Trophoblast cell (in vitro differentiated cells and primary cell): ENCODE measurements around the gene PPP1R7.

Experiments used
- DNase-seq, 2 donors: peaks; one replicate each; pipeline ENCODE4 v3.0.0-alpha.2; 2016
- H2AFZ ChIP-seq: 2 replicates; pipeline ENCODE4 v1.6.1; 2013; ENCODE audit warnings: low read length, moderate library complexity, mild to moderate bottlenecking; ENCODE audit not compliant: insufficient read depth, poor library complexity
- H2AK5ac ChIP-seq: 2 replicates; pipeline ENCODE4 v1.6.1; 2013; ENCODE audit warnings: mild to moderate bottlenecking, low read length
- H2BK120ac ChIP-seq: 2 replicates; pipeline ENCODE4 v1.6.1; 2013; ENCODE audit warnings: low read length, mild to moderate bottlenecking, moderate library complexity; ENCODE audit not compliant: insufficient read depth, poor library complexity
- H2BK12ac ChIP-seq: 2 replicates; pipeline ENCODE4 v1.6.1; 2013; ENCODE audit warnings: mild to moderate bottlenecking, low read length, moderate library complexity
- H2BK5ac ChIP-seq: 2 replicates; pipeline ENCODE4 v1.6.1; 2013; ENCODE audit warnings: low read length, low read depth, moderate library complexity, mild to moderate bottlenecking; ENCODE audit not compliant: poor library complexity
- H3K14ac ChIP-seq: 2 replicates; pipeline ENCODE4 v1.6.1; 2013; ENCODE audit warnings: mild to moderate bottlenecking, low read length
- H3K18ac ChIP-seq: 2 replicates; pipeline ENCODE4 v1.6.1; 2013; ENCODE audit warnings: mild to moderate bottlenecking, low read length
- H3K23ac ChIP-seq: 2 replicates; pipeline ENCODE4 v1.6.1; 2013; ENCODE audit warnings: low read length
- H3K27ac ChIP-seq: 2 replicates; pipeline ENCODE4 v1.5.1; 2013; ENCODE audit warnings: low read depth, mild to moderate bottlenecking, inconsistent platforms, low read length, moderate library complexity
- H3K27me3 ChIP-seq: 2 replicates; pipeline ENCODE4 v1.6.1; 2013; ENCODE audit warnings: inconsistent platforms, mild to moderate bottlenecking, low read length, moderate library complexity; ENCODE audit not compliant: insufficient read depth
- H3K36me3 ChIP-seq, 2 experiments: 1 replicate in 1 of 2; 2 replicates in 1 of 2; pipeline ENCODE4 v1.6.1; 2013; ENCODE audit warnings: low read length in 2 of 2, mild to moderate bottlenecking in 2 of 2, moderate library complexity in 1 of 2; ENCODE audit not compliant: insufficient read depth in 2 of 2, control insufficient read depth in 1 of 2
- H3K4ac ChIP-seq: 2 replicates; pipeline ENCODE4 v1.6.1; 2013; ENCODE audit warnings: low read depth, mild to moderate bottlenecking, low read length, moderate library complexity
- H3K4me1 ChIP-seq, 2 experiments: 1 replicate in 1 of 2; 2 replicates in 1 of 2; pipeline ENCODE4 v1.6.1; 2013; ENCODE audit warnings: low read length in 2 of 2, mild to moderate bottlenecking in 2 of 2, moderate library complexity in 1 of 2; ENCODE audit not compliant: insufficient read depth in 2 of 2, control insufficient read depth in 1 of 2
- H3K4me2 ChIP-seq: 2 replicates; pipeline ENCODE4 v1.6.1; 2013; ENCODE audit warnings: inconsistent platforms, mild to moderate bottlenecking, low read length, moderate library complexity
- H3K4me3 ChIP-seq: 2 replicates; pipeline ENCODE4 v1.5.1; 2013; ENCODE audit warnings: mild to moderate bottlenecking, low read depth, low read length, inconsistent platforms
- H3K79me1 ChIP-seq: one replicate; pipeline ENCODE4 v1.6.1; 2013; ENCODE audit warnings: low read length
- H3K79me2 ChIP-seq: 2 replicates; pipeline ENCODE4 v1.6.1; 2013; ENCODE audit warnings: low read length, mild to moderate bottlenecking; ENCODE audit not compliant: control insufficient read depth, insufficient read depth, poor library complexity
- H3K9ac ChIP-seq: 2 replicates; pipeline ENCODE4 v1.6.1; 2013; ENCODE audit warnings: mild to moderate bottlenecking, low read length
- H3K9me3 ChIP-seq: 2 replicates; pipeline ENCODE4 v1.6.1; 2013; ENCODE audit warnings: low read depth, mild to moderate bottlenecking, control low read depth, inconsistent platforms, low read length; ENCODE audit not compliant: insufficient read depth
- H4K12ac ChIP-seq: 2 replicates; pipeline ENCODE4 v1.6.1; 2013; ENCODE audit warnings: low read depth, mild to moderate bottlenecking, low read length, moderate library complexity
- H4K8ac ChIP-seq: 2 replicates; pipeline ENCODE4 v1.6.1; 2013; ENCODE audit warnings: low read depth, mild to moderate bottlenecking, low read length, moderate library complexity
- H4K91ac ChIP-seq: one replicate; pipeline ENCODE4 v1.6.1; 2013; ENCODE audit warnings: low read depth, mild to moderate bottlenecking, low read length, moderate library complexity
- WGBS: extraction: QIAGEN DNeasy Blood & Tissue Kit; methylation state at CpG from one replicate; pipeline ENCODE4 v1.1.7; 2013; ENCODE audit warnings: missing lambda C conversion rate; ENCODE audit not compliant: insufficient read length, insufficient coverage; ENCODE audit errors: extremely low coverage; 5-methylcytosine and 5-hydroxymethylcytosine counted together

The PPP1R7 gene

DNA sequence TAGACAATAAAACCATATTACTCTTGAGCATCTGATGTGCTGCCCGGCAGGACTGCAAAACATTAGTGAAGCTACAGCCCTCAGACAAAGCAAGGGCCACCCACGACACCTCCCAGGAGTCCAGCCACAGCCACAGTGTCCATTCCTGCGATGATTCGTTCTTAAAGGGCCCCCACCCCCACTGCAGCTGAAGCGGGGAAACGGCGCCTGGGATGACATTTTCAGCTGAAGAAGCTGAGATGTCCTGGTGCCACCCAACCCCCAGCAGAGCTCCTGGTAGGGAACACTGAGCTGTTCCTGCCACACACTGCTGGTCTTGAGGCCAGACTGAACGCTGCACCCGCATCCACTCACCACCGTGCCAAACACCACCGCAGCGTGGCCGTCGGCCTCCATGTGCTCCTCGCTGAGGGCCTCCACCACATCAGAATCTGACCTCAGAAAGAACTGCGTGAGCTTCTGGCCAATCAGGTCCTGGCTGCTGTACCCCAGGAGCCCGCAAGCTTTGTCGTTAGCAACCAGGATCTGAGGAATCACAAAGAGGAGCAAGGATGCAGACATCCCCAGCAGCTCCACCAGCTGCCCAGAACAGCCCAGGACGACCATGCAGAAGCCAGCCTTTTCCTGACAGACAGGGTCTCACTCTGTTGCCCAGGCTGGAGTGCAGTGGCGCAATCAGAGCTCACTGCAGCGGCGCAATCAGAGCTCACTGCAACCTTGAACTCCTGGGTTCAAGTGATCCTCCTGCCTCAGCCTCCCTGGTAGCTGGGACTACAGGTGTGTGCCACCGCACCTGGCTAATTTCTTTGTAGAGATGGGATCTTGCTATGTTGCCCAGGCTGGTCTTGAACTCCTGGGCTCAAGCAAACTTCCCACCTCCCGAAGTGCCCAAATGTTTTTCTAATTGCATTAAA is 10.5 kb upstream of the PPP1R7 start:
- Histone ChIP-seq H3K9me3 (no peaks in the 10 kb centered on the region), H4K8ac (no peak overlapping the region), H3K27ac (no peak overlapping the region), H4K91ac (no peak overlapping the region), H3K36me3 (peaks cover 24 to 32% of the 10 kb centered on the region in 2 experiments), H3K23ac (no peak overlapping the region), H3K4me3 (no peak overlapping the region), H2BK5ac (no peak overlapping the region), H3K4ac (no peak overlapping the region), H2AK5ac (no peak overlapping the region), H3K9ac (no peak overlapping the region), H3K4me2 (no peak overlapping the region), H3K14ac (no peak overlapping the region), H3K18ac (no peak overlapping the region), H3K79me1 (no peaks in the 10 kb centered on the region), H2BK120ac (no peak overlapping the region), H2AFZ (no peak overlapping the region), H2BK12ac (no peak overlapping the region), H3K79me2 (no peaks in the 10 kb centered on the region), H4K12ac (no peak overlapping the region), H3K4me1 (no peaks in the 10 kb centered on the region), H3K27me3 (no peaks in the 10 kb centered on the region)
- DNase-seq, result no peak
- no CpG with 5 or more reads among the region's 24 CpGs for WGBS

- H2BK12ac ChIP-seq, result no peak overlapping the region
- no peak overlapping the region for H3K4ac ChIP-seq
- no peak overlapping the region for H3K18ac ChIP-seq
- no peak overlapping the region for H2BK120ac ChIP-seq
- no peak overlapping the region for H3K23ac ChIP-seq
- no peaks in the 10 kb centered on the region for H3K4me1 ChIP-seq
- no peak overlapping the region for H4K12ac ChIP-seq
- H2AK5ac ChIP-seq, result no peak overlapping the region
- no peak for DNase-seq
- no peak overlapping the region for H2BK5ac ChIP-seq
- H2AFZ ChIP-seq, result no peak overlapping the region
- no peak overlapping the region for H4K91ac ChIP-seq
- H3K27ac ChIP-seq, result no peak overlapping the region
- no peak overlapping the region for H3K9ac ChIP-seq
- H3K79me1 ChIP-seq, result no peaks in the 10 kb centered on the region
- H3K4me2 ChIP-seq, result no peak overlapping the region
- no peaks in the 10 kb centered on the region for H3K9me3 ChIP-seq
- no peaks in the 10 kb centered on the region for H3K79me2 ChIP-seq
- no CpG with 5 or more reads among the region's 10 CpGs for WGBS
- H3K4me3 ChIP-seq, result no peak overlapping the region
- no peak overlapping the region for H4K8ac ChIP-seq
- H3K14ac ChIP-seq, result no peak overlapping the region
- H3K36me3 ChIP-seq, result peaks cover 24 to 32% of the 10 kb centered on the region in 2 experiments
- H3K27me3 ChIP-seq, result no peaks in the 10 kb centered on the region
These were observed 9.8 kb upstream of the PPP1R7 start for GRCh38 chr2:241140445-241140840.

DNA sequence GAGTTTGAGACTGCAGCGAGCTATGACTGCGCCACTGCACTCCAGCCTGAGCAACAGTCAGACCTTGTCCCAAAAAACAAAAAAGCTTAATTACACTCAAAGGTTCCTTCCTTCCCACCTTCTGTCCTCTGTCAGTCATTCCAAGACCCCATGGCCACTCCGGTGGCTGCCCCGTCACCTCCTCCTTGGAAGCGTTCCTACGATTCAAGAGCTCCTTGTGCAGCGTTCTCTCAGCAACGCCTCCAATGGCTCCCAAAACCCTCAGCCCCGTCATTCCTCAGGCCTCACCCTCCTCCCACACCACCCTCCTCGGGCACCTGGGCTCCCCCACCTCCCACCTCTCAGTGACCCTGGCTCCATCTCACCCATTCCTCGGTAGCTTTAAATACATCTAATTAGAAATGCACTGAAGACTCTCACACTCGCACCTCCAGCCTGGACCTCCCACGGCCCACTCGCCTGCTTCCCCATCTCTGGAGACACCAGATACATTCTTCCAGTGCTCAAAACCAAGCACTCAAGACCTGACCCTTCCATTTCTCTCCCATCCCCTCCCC is 9.0 kb upstream of the PPP1R7 start:
- Histone ChIP-seq H2BK120ac (no peak overlapping the region), H3K27ac (no peak overlapping the region), H3K14ac (no peak overlapping the region), H2BK5ac (no peak overlapping the region), H3K18ac (no peak overlapping the region), H4K12ac (no peak overlapping the region), H3K27me3 (no peaks in the 10 kb centered on the region), H3K23ac (no peak overlapping the region), H3K4me2 (no peak overlapping the region), H3K36me3 (peaks cover 20 to 28% of the 10 kb centered on the region in 2 experiments), H2AK5ac (no peak overlapping the region), H3K79me2 (no peaks in the 10 kb centered on the region), H3K9ac (no peak overlapping the region), H3K4ac (no peak overlapping the region), H4K8ac (no peak overlapping the region), H3K79me1 (no peaks in the 10 kb centered on the region), H3K4me3 (no peak overlapping the region), H4K91ac (no peak overlapping the region), H3K4me1 (no peaks in the 10 kb centered on the region), H2BK12ac (no peak overlapping the region), H2AFZ (no peak overlapping the region), H3K9me3 (no peaks in the 10 kb centered on the region)
- WGBS, result no CpG with 5 or more reads among the region's 14 CpGs
- no peak for DNase-seq

GRCh38 chr2:241142063-241142462 is 8.2 kb upstream of the PPP1R7 start:
- no peak overlapping the region for H4K12ac ChIP-seq
- H2BK120ac ChIP-seq, result no peak overlapping the region
- H4K8ac ChIP-seq, result no peak overlapping the region
- H2AFZ ChIP-seq, result no peak overlapping the region
- H3K79me1 ChIP-seq, result no peaks in the 10 kb centered on the region
- H3K4me2 ChIP-seq, result no peak overlapping the region
- H3K27me3 ChIP-seq, result no peaks in the 10 kb centered on the region
- H3K36me3 ChIP-seq, result peaks cover 13 to 21% of the 10 kb centered on the region in 2 experiments
- no peak overlapping the region for H3K14ac ChIP-seq
- no CpG with 5 or more reads among the region's 6 CpGs for WGBS
- H3K4me3 ChIP-seq, result no peak overlapping the region
- H3K23ac ChIP-seq, result no peak overlapping the region
- H4K91ac ChIP-seq, result no peak overlapping the region
- H3K9ac ChIP-seq, result no peak overlapping the region
- no peaks in the 10 kb centered on the region for H3K9me3 ChIP-seq
- H3K79me2 ChIP-seq, result no peaks in the 10 kb centered on the region
- no peak overlapping the region for H3K27ac ChIP-seq
- H3K18ac ChIP-seq, result no peak overlapping the region
- no peak overlapping the region for H2BK12ac ChIP-seq
- no peak for DNase-seq
- no peak overlapping the region for H3K4ac ChIP-seq
- H2AK5ac ChIP-seq, result no peak overlapping the region
- no peak overlapping the region for H2BK5ac ChIP-seq
- no peaks in the 10 kb centered on the region for H3K4me1 ChIP-seq
